SK-N-SH (cell line): ENCODE data around the gene RBM33. TPM values are rescaled to one million over a fixed set of nuclear protein-coding genes. Genes with fewer than 3 reads are reported as not detected.

Experiments
- CTCF ChIA-PET: fragments of 300-600, 350-600 bp; formaldehyde crosslinking; extraction: SDS; loops from one replicate; lab custom pipeline; 2021; lab: Yijun Ruan, JAX
- POLR2A ChIA-PET: fragments of 350-600 bp; sonication (Branson Sonifier 250); formaldehyde crosslinking; extraction: SDS; loops from one replicate; lab custom pipeline; 2020; ENCODE audit warnings: antibody characterized with exemption, inconsistent platforms; lab: Yijun Ruan, JAX
- DNase-seq: peaks from one replicate; pipeline ENCODE4 v3.0.0; 2012
- H2AFZ ChIP-seq: fragments of 200-600 bp; sonication (generic); 2 replicates; pipeline ENCODE4 v1.8.1; 2016; ENCODE audit warnings: antibody characterized with exemption, mild to moderate bottlenecking, low read depth
- H3F3A ChIP-seq: fragments of 200-600 bp; sonication (generic); replicated peaks from 2 replicates; pipeline ENCODE3; 2016; ENCODE audit warnings: antibody characterized with exemption, mild to moderate bottlenecking; ENCODE audit not compliant: insufficient read depth
- H3K27ac ChIP-seq, 2 experiments: fragments of 200-500 bp in 1 of 2; fragments of 200-600 bp in 1 of 2; sonication (Bioruptor generic) in 1 of 2; sonication (generic), shearing (Covaris generic) in 1 of 2; 2 replicates each; pipeline versions ENCODE4 v1.5.1 to v1.6.1; 2014 to 2016; ENCODE audit warnings: low read depth in 2 of 2, inconsistent platforms in 1 of 2, low read length in 1 of 2, mild to moderate bottlenecking in 1 of 2, mixed read lengths in 1 of 2
- H3K27me3 ChIP-seq: fragments of 200-600 bp; sonication (generic), shearing (Covaris generic); 2 replicates; pipeline ENCODE4 v1.6.1; 2016; ENCODE audit warnings: mixed run types; ENCODE audit not compliant: insufficient read depth
- H3K36me3 ChIP-seq, 2 experiments: fragments of 200-500 bp in 1 of 2; fragments of 200-600 bp in 1 of 2; sonication (Bioruptor generic) in 1 of 2; sonication (generic) in 1 of 2; replicated peaks in 1 of 2; 2 replicates each; pipeline versions ENCODE3 to v1.5.1; 2014 to 2016; ENCODE audit warnings: low read length in 1 of 2, mild to moderate bottlenecking in 1 of 2; ENCODE audit not compliant: insufficient read depth in 2 of 2, control insufficient read depth in 1 of 2
- H3K4me1 ChIP-seq, 2 experiments: fragments of 200-500 bp in 1 of 2; fragments of 200-600 bp in 1 of 2; sonication (Bioruptor generic) in 1 of 2; sonication (generic), shearing (Covaris generic) in 1 of 2; 2 replicates each; pipeline versions ENCODE4 v1.5.1 to v1.6.1; 2014 to 2016; ENCODE audit warnings: low read depth in 1 of 2, low read length in 1 of 2, mixed run types in 1 of 2; ENCODE audit not compliant: insufficient read depth in 2 of 2, control insufficient read depth in 1 of 2
- H3K4me2 ChIP-seq: fragments of 200-600 bp; sonication (generic), shearing (Covaris generic); 2 replicates; pipeline ENCODE4 v1.6.1; 2017; ENCODE audit warnings: mixed run types
- H3K4me3 ChIP-seq, 2 experiments: fragments of 200-500 bp in 1 of 2; fragments of 200-600 bp in 1 of 2; sonication (Bioruptor generic) in 1 of 2; sonication (generic), shearing (Covaris generic) in 1 of 2; 2 replicates each; pipeline versions ENCODE4 v1.5.1 to v1.8.1; 2014 to 2016; ENCODE audit warnings: low read depth in 2 of 2, inconsistent platforms in 1 of 2, low read length in 1 of 2, mild to moderate bottlenecking in 1 of 2, mixed read lengths in 1 of 2, moderate library complexity in 1 of 2
- H3K79me2 ChIP-seq: fragments of 200-600 bp; sonication (generic); 2 replicates; pipeline ENCODE4 v1.8.1; 2017; ENCODE audit warnings: mild to moderate bottlenecking; ENCODE audit not compliant: insufficient read depth
- H3K9ac ChIP-seq: fragments of 200-600 bp; sonication (generic); 2 replicates; pipeline ENCODE4 v1.6.1; 2017; ENCODE audit warnings: mixed run types
- H3K9me2 ChIP-seq: fragments of 200-600 bp; sonication (generic); 2 replicates; pipeline ENCODE4 v1.6.1; 2017; ENCODE audit warnings: mixed run types
- H3K9me3 ChIP-seq: fragments of 200-600 bp; sonication (generic); 2 replicates; pipeline ENCODE4 v1.6.1; 2017; ENCODE audit warnings: mixed run types, mild to moderate bottlenecking, moderate library complexity
- H4K20me1 ChIP-seq: fragments of 200-600 bp; sonication (generic); 2 replicates; pipeline ENCODE4 v1.6.1; 2017; ENCODE audit warnings: mild to moderate bottlenecking, mixed run types; ENCODE audit not compliant: insufficient read depth
- CHD2 ChIP-seq: fragments of 150-350 bp; IDR thresholded peaks from 2 replicates; pipeline ENCODE4 v1.6.1; 2018; ENCODE audit warnings: low read length; ENCODE audit not compliant: partially characterized antibody
- ELF1 ChIP-seq: IDR thresholded peaks from 2 replicates; pipeline ENCODE4 v1.4.0; 2012
- EP300 ChIP-seq, 2 experiments: IDR thresholded peaks; 2 replicates each; pipeline versions ENCODE4 v1.4.0 to v1.6.1; 2012; ENCODE audit warnings: borderline replicate concordance in 1 of 2, low read depth in 1 of 2, low read length in 1 of 2
- FOSL2 ChIP-seq: IDR thresholded peaks from 2 replicates; pipeline ENCODE4 v1.4.0; 2012; ENCODE audit warnings: low read depth, mild to moderate bottlenecking, moderate library complexity, borderline replicate concordance
- FOXJ3 ChIP-seq: sonication (generic); formaldehyde crosslinking; IDR thresholded peaks from 2 replicates; pipeline ENCODE4 v1.5.1; 2020; ENCODE audit warnings: mild to moderate bottlenecking, missing genetic modification reagents
- JUND ChIP-seq: IDR thresholded peaks from 2 replicates; pipeline ENCODE4 v1.4.0; 2012
- MAX ChIP-seq: IDR thresholded peaks from 2 replicates; pipeline ENCODE4 v1.4.0; 2012; ENCODE audit warnings: low read depth
- MEF2A ChIP-seq: IDR thresholded peaks from 2 replicates; pipeline ENCODE4 v1.4.0; 2012; ENCODE audit warnings: low read depth, borderline replicate concordance
- PBX3 ChIP-seq: IDR thresholded peaks from 2 replicates; pipeline ENCODE4; 2012
- RAD21 ChIP-seq: IDR thresholded peaks from 2 replicates; pipeline ENCODE4 v1.6.1; 2012; ENCODE audit warnings: mild to moderate bottlenecking, low read length
- RCOR1 ChIP-seq: fragments of 150-350 bp; IDR thresholded peaks from 2 replicates; pipeline ENCODE4 v1.6.1; 2017; ENCODE audit warnings: antibody characterized with exemption, low read length
- REST ChIP-seq: IDR thresholded peaks from 2 replicates; pipeline ENCODE4 v1.6.1; 2012; ENCODE audit warnings: mild to moderate bottlenecking, low read depth, low read length, moderate library complexity
- RFX5 ChIP-seq: IDR thresholded peaks from 2 replicates; pipeline ENCODE4 v1.6.1; 2012; ENCODE audit warnings: mild to moderate bottlenecking, improper control_type of control experiment, low read length
- SMC3 ChIP-seq: IDR thresholded peaks from 2 replicates; pipeline ENCODE4 v1.6.1; 2012; ENCODE audit warnings: low read depth, low read length, improper control_type of control experiment
- TAF1 ChIP-seq: IDR thresholded peaks from 2 replicates; pipeline ENCODE4 v1.6.1; 2012; ENCODE audit warnings: low read depth, mild to moderate bottlenecking, low read length, moderate library complexity, borderline replicate concordance
- TCF12 ChIP-seq: IDR thresholded peaks from 2 replicates; pipeline ENCODE4 v1.4.0; 2012
- TEAD4 ChIP-seq: IDR thresholded peaks from 2 replicates; pipeline ENCODE4 v1.4.0; 2012; ENCODE audit warnings: mild to moderate bottlenecking, borderline replicate concordance; ENCODE audit not compliant: insufficient read depth
- USF1 ChIP-seq: IDR thresholded peaks from 2 replicates; pipeline ENCODE4 v1.4.0; 2012; ENCODE audit warnings: low read depth, borderline replicate concordance
- USF2 ChIP-seq: fragments of 150-350 bp; IDR thresholded peaks from 2 replicates; pipeline ENCODE4 v1.6.1; 2017; ENCODE audit warnings: antibody characterized with exemption, low read length, low read depth, borderline replicate concordance
- ZBTB33 ChIP-seq: IDR thresholded peaks from 2 replicates; pipeline ENCODE4 v1.4.0; 2012; ENCODE audit warnings: low read depth, borderline replicate concordance
- WGBS: methylation state at CpG from one replicate; pipeline ENCODE4 v1.1.6; 2017; ENCODE audit warnings: low lambda C conversion rate; 5-methylcytosine and 5-hydroxymethylcytosine counted together
- polyA plus RNA-seq, 3 experiments: library from polyadenylated mRNA; depleted of rRNA; stranded (reverse); fragments of >200 nt; gene quantifications; 2 replicates each; pipeline ENCODE4 v1.2.3, GENCODE V29; 2012

Gene RBM33
- polyA plus RNA-seq, 1 of the 3 experiments (the other 2 are of a cell fraction), result 13.8 TPM

- Histone ChIP-seq H3K27ac (no peak overlapping the region), H3K9me3 (no peaks in the 10 kb centered on the region), H3K4me3 (no peak overlapping the region), H3K4me2 (no peak overlapping the region), H2AFZ (no peak overlapping the region), H4K20me1 (peaks cover 21% of the 10 kb centered on the region), H3K4me1 (peaks cover 0 to 9% of the 10 kb centered on the region in 2 experiments; a peak in 2 of 4 replicates), H3K79me2 (peaks cover 99% of the 10 kb centered on the region), H3F3A (no peaks in the 10 kb centered on the region), H3K9me2 (no peaks in the 10 kb centered on the region), H3K27me3 (no peaks in the 10 kb centered on the region), H3K9ac (no peak overlapping the region), H3K36me3 (peaks cover 33 to 55% of the 10 kb centered on the region in 2 experiments)
- ChIA-PET CTCF (interaction anchor here (2.4 kb wide), 1 partner anchor 86 kb away, joined by 7 read pairs; no protein-coding TSS in a partner anchor), POLR2A (no interaction called here)
- TF ChIP-seq USF1, result no peak
- TF ChIP-seq ZBTB33, result no peak
- no peak for TF ChIP-seq REST
- TF ChIP-seq EP300 (IDR thresholded peaks at IDR 0.05; ENCODE audit: borderline replicate concordance in 1 of 2, low read depth in 1 of 2, low read length in 1 of 2), result no peak
- TF ChIP-seq FOSL2, result no peak
- no peak for TF ChIP-seq MAX
- TF ChIP-seq SMC3, result no peak
- TF ChIP-seq CHD2, result no peak
- no peak for TF ChIP-seq FOXJ3 (CRISPR knock-in tag)
- TF ChIP-seq PBX3, result no peak
- no peak for TF ChIP-seq TAF1
- no peak for TF ChIP-seq USF2
- no peak for TF ChIP-seq RAD21
- no peak for TF ChIP-seq TCF12
- no peak for TF ChIP-seq ELF1
- TF ChIP-seq MEF2A, result no peak
- no peak for TF ChIP-seq JUND
- no peak for TF ChIP-seq RFX5
- TF ChIP-seq RCOR1, result no peak
- no peak for TF ChIP-seq TEAD4
- no peak for DNase-seq
- 98% methylated on average over 12 of the region's 12 CpGs for WGBS
Observed at GRCh38 chr7:155685070-155685790, 40.8 kb downstream of the RBM33 start.
